HG03039 (cell line): ENCODE measurements around the gene MAPK8IP2.
"Not testable (repeated sequence)": the region's sequence is repeated elsewhere in the genome, so short reads cannot be mapped to it uniquely, and the experiment has no call there.

Source experiments
- ATAC-seq: cut with Tn5 transposase; IDR thresholded peaks from one replicate; pipeline ENCODE4 v1.9.1; 2021; ENCODE audit warnings: mild to moderate bottlenecking, moderate library complexity; ENCODE audit not compliant: unreplicated experiment

MAPK8IP2 gene

DNA sequence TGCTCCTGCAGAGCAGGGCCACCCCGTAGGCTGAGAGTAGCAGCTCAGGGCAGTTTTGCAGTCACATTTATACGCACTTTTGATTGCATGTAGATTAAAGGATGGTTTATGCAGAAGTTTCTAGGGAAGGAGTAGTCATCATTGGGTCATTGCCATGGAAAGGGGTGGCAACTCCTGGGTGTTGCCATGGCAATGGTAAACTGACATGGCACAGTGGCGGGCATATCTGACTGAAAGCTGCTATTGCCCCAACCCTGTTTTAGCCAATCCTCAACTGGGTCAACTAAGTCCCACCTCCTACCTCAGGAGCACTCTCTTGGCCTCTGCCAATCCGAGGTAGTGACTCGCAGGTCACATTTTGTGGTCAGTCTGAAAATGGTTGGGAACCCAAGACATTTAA, 29.8 kb downstream of the MAPK8IP2 start:
- no peak for ATAC-seq

DNA sequence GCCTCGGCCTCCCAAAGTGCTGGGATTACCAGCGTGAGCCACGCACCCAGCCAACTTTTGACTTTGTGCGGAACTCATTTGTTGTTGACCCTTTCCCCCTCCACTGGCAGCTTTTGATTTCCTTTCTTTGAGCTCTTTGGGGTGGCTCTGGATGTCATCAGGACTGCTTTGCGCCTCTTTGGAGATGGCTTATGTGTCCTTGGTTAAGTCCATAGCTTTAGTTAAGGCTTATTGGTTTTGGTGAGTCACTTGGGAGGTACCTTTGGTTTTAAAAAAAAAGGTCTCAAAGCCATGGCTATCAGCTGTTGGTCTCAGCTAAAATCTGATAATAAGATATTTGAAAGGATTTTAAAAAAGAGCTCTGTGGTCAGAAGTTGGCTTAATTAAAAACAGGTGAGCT, 32.5 kb downstream of the MAPK8IP2 start:
- ATAC-seq = no peak

DNA sequence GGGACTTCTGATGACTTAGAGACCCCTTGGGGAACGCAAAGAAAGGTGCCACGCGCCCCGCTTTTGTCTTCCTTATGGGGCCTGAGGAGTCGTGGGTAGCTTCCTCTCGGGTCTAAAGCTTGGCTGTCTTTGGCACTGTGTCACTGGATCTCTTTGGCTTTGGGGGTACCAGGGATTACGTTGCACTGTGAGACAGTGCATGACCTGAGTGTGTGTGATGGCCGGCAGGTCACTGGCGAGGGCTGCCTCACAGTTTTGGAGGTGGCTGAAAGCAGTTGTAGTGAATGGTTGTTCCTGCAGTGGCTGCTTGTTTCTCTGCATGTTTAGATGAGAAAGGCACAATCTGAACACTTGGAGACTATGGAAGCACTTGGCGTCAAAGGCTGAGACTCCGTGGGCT, 33.2 kb downstream of the MAPK8IP2 start:
- no peak for ATAC-seq

DNA sequence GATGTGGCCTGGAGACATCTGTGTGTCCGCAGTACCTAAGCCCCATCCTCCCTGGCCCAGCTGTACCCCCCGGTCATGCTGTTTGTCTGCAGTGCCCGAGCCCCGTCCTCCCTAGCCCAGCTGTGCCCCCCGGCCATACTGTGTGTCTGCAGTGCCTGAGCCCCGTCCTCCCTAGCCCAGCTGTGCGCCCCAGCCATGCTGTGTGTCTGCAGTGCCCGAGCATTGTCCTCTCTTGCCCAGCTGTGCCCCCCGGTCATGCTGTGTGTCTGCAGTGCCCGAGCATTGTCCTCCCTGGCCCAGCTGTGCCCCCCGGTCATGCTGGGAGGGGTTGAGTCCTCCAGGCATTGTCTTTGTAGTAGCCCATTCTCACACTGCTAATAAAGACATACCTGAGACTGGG, 35.0 kb downstream of the MAPK8IP2 start:
- ATAC-seq = no peak

DNA sequence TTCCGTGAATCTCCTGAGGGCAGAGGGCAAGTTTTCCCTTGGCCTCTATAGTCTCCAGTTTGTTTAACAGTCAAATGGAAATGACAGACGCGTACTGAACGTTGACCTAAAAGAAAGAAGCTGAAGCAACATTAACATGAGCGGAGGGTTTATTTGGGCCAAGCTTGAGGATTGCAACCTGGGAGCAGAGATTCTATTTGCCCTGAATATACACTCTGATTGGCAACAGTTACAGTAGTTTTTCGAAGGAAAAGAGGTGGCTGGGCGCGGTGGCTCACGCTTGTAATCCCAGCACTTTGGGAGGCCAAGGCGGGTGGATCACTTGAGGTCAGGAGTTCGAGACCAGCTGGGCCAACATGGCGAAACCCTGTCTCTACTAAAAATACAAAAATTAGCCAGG, 39.7 kb downstream of the MAPK8IP2 start:
- not testable (repeated sequence) for ATAC-seq

DNA sequence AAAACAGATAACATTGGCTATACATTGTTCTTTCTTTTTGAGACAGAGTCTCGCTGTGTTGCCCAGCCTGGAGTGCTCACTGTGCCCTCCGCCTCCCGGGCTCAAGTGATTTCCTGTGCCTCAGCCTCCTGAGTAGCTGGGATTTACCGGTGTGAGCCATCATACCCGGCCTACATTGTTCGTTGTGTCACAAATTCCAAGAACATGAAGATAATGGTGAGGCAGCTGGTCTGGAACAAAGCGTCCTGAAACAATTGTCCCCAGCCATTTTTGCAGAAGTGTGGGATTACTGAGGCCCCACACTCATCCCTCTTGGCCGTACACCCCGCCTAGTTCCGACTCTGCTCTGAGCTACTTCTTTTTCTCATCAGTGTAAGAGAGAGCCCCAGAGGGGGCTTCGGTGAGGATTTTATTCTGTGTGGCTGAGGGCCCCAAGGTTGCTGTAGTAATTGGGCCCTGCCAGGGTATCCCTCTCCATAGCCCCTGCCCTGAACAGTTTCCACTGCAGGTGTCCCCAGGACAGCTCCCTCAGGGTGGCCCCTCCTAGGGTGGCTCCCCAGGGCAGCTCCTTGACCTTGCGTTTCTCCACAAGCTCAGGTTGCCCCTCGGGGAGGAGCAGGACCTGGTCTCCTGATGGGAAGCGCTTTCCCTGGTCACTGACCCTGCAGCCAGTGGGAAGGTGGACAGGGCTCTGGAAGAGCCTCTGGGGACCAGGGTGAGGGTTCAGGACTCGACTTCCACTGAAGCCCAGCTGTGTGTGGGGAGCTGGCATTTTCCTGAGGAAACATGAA, 40.5 kb downstream of the MAPK8IP2 start:
- no peak for ATAC-seq

DNA sequence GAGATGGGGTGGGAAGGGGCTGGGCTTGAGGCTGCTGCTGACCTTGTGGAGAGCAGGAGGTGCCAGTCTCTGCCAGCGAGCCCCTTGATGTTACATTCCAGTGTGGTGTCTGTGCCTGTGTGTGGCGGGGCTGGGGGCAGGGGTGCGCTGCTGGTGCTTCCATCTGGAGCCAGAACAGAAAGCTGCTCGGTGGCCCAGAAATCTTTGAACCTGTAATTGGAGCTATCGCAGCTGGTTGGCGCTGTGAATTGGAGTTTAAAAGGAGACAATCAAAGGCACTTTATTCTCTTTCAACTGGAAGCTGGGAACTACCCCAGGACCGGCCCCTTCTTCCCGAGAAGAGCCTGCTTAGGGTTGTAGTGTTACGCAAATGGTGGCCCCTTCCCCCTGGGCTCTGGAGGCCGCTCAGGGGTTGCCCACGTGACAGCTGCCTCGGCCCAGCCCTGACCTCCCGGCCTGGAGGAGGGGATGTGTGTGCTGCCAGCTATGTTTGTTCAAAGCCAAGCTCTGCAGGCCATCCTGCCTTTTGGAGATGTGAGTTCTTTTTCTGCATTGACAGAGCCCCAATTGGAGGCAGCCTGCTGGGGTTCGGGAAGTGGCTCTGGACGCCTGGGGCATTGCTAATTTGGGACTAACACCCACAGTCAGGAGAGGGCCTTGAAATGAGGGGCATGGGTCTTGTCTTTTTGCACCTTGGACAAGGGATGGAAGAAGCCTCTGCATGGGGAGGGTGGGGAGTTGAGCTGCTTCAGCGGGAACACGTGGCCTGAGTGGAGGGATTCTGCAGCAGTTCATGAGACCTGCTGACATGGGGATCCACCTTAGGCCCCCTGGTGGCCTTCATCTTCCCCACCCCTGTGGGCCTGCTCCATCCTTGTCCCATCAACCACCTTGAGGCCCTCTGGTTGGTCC, 41.4 kb downstream of the MAPK8IP2 start:
- no peak for ATAC-seq

DNA sequence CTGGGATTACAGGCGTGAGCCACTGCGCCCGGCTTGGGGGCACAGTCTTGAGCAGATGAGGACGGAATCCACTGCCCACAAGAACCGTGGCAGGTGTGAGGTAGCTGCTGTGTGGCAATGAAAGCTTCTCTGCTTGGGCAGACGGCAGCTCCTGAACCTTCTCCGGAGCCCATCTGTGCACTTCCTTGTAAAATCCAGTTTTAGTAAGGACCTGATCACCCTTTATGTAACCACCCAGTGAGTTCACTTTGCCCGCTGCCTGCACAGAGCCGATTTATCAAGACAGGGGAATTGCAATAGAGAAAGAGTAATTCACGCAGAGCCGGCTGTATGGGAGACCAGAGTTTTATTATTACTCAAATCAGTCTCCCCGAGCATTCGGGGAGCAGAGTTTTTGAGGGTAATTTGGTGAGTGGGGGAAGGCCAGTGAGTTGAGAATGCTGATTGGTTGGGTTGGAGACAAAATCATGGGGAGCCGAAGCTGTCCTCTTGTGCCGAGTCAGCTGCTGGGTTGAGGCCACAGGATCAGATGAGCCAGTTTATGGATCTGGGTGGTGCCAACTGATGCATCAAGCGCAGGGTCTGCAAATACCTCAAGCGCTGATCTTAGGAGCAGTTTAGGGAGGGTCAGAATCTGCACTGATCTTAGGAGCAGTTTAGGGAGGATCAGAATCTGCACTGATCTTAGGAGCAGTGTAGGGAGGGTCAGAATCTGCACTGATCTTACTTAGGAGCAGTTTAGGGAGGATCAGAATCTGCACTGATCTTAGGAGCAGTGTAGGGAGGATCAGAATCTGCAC, 42.6 kb downstream of the MAPK8IP2 start:
- ATAC-seq = not testable (repeated sequence)

DNA sequence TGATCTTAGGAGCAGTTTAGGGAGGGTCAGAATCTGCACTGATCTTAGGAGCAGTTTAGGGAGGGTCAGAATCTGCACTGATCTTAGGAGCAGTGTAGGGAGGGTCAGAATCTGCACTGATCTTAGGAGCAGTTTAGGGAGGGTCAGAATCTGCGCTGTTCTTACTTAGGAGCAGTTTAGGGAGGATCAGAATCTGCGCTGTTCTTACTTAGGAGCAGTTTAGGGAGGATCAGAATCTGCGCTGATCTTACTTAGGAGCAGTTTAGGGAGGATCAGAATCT, 43.2 kb downstream of the MAPK8IP2 start:
- ATAC-seq = not testable (repeated sequence)

DNA sequence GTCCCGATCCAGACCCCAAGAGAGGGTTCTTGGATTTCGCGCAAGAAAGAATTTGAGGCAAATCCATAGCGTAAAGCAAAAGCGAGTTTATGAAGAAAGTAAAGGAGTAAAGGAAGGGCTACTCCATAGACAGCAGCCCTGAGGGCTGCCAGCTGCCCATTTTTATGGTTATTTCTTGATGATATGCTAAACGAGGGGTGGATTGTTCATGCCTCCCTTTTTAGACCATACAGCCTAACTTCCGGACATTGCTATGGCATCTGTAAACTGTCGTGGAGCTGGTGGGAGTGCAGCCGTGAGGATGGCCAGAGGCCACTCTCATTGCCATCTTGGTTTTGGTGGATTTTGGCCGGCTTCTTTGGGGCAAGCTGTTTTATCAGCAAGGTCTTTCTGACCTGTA, 52.7 kb downstream of the MAPK8IP2 start:
- ATAC-seq = no peak

DNA sequence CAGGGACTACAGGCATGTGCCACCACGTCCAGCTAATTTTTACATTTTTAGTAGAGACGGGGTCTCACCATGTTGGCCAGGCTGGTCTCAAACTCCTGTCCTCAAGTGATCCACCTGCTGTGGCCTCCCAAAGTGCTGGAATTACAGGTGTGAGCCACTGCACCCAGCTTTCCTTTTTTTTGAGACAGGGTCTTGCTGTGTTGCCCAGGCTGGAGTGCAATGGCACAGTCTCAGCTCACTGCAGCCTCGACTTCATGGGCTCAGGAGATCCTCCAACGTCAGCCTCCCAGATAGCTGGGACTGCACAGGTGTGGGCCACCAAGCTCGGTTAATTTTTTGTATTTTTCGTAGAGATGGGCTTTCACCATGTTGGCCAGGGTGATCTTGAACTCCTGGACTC, 54.1 kb downstream of the MAPK8IP2 start:
- ATAC-seq = not testable (repeated sequence)

DNA sequence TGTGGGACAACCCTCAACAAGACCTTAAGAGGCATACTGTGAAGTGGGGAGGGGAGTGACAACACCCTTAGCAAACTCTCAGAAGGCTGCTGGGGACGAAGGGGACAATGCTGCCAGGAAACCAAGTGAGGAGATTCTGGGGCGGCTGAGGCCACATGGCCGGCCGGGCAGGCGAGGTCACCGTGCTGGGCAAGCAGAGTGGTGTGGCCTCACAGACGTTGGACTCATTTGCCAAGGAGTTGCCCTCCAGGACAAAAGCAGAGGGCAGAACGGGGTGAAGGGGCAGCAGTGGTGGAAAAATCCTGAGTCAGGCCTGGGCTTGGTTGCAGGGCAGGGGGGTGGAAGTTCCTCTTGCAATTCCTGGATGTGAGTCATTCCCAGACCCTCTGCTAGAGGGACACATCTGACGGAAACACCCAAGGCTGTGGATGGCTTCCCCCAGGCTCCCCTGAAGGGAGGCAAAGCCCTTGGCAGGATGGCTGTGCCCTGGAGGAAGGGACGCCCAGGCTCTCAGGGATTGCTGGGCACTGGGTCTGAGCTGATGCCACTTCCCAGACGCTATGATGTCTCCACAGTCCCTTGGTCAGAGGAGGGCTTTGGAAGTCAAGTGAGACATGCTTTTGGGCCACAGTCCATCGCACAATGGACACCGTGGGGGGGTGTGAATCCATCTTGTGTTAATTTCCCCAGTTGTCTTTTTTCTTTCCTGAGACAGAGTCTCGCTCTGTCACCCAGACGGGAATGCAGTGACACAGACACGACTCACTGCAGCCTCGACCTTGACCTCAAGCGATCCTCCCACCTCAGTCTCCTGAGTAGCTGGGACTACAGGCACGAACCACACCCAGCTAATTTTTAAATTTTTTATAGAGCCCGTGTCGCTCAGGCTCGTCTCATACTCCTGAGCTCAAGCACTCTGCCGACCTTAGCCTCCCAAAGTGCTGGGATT, 55.8 kb downstream of the MAPK8IP2 start:
- ATAC-seq = no peak

DNA sequence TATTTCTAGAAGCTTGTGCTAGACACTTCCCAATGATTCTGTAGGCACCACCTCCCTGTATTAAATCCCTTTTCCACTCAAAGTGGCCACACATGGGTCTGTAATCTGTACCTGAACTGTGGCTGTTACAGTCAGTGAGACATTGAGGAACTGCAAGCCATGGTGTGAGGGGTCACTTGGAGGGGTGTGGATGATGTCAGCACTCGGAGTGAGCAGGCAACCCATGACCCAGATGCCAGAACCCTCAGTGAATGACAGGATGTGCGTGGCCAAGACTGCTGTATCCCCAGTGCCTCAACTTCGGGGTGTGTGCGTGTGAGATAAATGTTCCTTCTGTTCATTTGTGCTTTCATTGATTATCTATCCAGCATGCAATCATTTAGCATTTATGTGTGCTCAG, 57.3 kb downstream of the MAPK8IP2 start:
- ATAC-seq = no peak

DNA sequence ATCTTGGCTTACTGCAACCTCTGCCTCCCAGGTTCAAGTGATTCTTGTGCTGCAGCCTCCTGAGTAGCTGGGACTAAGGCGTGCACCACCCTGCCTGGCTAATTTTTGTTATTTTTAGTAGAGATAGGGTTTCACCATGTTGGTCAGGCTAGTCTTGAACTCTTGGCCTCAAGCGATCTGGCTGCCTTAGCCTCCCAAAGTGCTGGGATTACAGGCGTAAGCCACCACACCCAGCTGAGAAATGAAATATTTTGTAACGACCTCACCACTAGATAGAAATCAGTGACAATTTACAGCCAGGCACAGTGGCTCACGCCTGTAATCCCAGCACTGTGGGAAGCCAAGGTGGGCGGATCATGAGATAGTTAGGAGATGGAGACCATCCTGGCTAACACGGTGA, 59.1 kb downstream of the MAPK8IP2 start:
- not testable (repeated sequence) for ATAC-seq

DNA sequence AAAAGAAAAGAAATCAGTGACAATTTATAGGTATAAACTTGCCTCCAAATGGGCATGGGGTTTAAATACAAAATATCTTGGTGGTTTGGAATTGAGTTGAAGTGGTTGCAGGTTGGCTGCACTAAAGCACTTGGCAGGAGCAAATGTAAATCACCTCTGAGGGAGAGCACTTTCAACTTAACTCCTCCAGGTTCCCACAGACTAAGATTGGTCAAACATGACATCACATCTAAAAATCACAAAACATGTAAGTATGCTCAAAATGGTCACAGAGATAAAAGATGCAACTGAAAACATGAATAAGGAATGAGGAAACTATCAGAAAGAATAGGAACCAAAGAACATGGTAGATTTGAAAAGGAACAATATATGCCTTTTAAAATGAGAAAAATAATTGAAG, 59.7 kb downstream of the MAPK8IP2 start:
- ATAC-seq = no peak
